Pancreas (tissue), 10 donors: ENCODE data around the gene RAD51B. TPM values are rescaled to one million over a fixed set of nuclear protein-coding genes. Genes with fewer than 3 reads are reported as not detected.

Experiments used
- ATAC-seq, 4 donors: fragments of 200-7000 bp; cut with Tn5 transposase; one replicate each; pipeline versions ENCODE4 v1.8.0 to v1.9.1; 2020; ENCODE audit warnings: mild to moderate bottlenecking in 4 of 4, moderate library complexity in 4 of 4
- DNase-seq, 6 donors: peaks; one replicate each; pipeline ENCODE4 v3.0.0-alpha.2; 2020
- FAIRE-seq: peaks from 2 replicates; lab custom pipeline; 2012; peaks lifted over from hg19 to GRCh38; lab: Jason Lieb, UNC
- H3K27ac ChIP-seq, 4 donors: fragments of 200-600 bp; sonication (generic); 1 replicate in 3 of 4; 2 replicates in 1 of 4; pipeline versions ENCODE4 v1.5.0 to v1.8.0; 2020
- H3K27me3 ChIP-seq, 4 donors: fragments of 200-600 bp; one replicate each; pipeline ENCODE4 v1.8.0; 2021
- H3K36me3 ChIP-seq, 3 donors: fragments of 200-600 bp; sonication (generic) in 1 of 3; one replicate each; pipeline versions ENCODE4 v1.5.0 to v1.8.0; 2020 to 2021
- H3K4me1 ChIP-seq, 3 donors: fragments of 200-600 bp; one replicate each; pipeline ENCODE4 v1.8.0; 2021
- H3K4me3 ChIP-seq, 4 donors: fragments of 200-600 bp; sonication (generic) in 2 of 4; one replicate each; pipeline versions ENCODE4 v1.5.0 to v1.8.0; 2020 to 2021
- H3K9me3 ChIP-seq, 4 donors: fragments of 200-600 bp; one replicate each; pipeline ENCODE4 v1.8.0; 2021
- WGBS, 2 donors: extraction: QIAGEN DNeasy Blood & Tissue Kit; methylation state at CpG; one replicate each; pipeline ENCODE4 v1.1.7; 2013; 5-methylcytosine and 5-hydroxymethylcytosine counted together
- intact Hi-C, 3 donors: fragments of 100-400 bp; cut with DNase I; formaldehyde crosslinking; loops; one replicate each; pipeline versions ENCODE4 v1.11.1 to v1.14.2; 2022
- polyA plus RNA-seq, 2 donors: library from polyadenylated mRNA; stranded (reverse); fragments of 200-250 nt; gene quantifications; one replicate each; pipeline ENCODE4 v1.2.3, GENCODE V29; 2013
- total RNA-seq, 6 donors: library from RNA; stranded (reverse); fragmentation: NEBNext Ultra II Directional in 4 of 6; extraction: Animal tissue kit (Norgen Biotek cat#: 25700) in 4 of 6; gene quantifications; one replicate each; pipeline versions ENCODE4 v1.2.1 to v1.2.4, GENCODE V29; 2021 to 2023
- TF ChIP-seq, protein P1 (sequence below), 4 donors: fragments of 200-600 bp; sonication (generic) in 3 of 4; IDR thresholded peaks; one replicate each; pipeline versions ENCODE4 v1.5.0 to v1.8.0; 2021; ENCODE audit warnings: antibody characterized with exemption in 4 of 4
- donor health status: healthy with polysubstance abuse.
- donor health status: DM: no; HTN: no; CAD: no; lungs with moderate emphysema.
- donor health status: DM: no; HTN: no; CAD: no.
- donor health status: control.
- donor health status: control.
- donor health status: Bipolar disorder and iron deficiency.
- donor health status: DM: yes; HTN: yes; CAD: no.
- donor health status: DM: no; HTN: no; CAD: no.
- donor health status: DM: no; HTN: no; CAD: no.
- donor health status: DM: yes; HTN: yes; CAD: no.

Gene RAD51B
- total and polyA plus RNA-seq, 8 donors: 1.1 to 17.3 (median 5.8) TPM

DNA sequence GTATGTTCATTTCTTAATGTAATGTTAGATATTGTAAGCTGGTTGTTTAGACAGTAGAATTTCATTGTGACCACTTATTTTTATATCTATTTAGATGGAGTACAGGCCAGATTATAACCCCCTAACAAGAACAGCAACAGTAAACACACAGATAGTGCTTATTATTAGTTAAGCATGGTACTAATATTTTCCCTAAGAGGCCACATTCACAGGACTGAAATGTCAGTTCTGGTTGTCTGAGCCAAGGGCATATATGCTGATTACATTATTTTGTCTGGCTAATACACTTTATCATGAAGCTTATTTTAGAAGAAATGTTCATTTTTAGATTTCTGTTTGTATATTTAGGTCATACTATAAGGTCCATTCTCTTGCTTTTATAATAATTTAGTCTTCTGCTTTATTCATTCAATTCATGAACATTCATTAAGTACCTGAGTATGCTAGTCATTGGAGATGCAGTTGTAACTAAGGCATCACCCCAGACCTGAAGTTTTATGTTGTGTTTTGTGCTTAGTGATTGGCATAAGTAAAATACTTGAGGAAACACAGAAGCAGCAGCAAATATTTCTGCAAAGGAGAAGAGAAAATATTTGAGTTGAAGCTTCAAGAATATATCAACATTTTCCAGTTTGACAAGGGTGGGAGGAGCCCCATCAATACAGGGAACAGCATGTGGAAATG, 413.7 kb downstream of the RAD51B start:
- DNase-seq (no peak), ATAC-seq (peak in 2 of 4 donors; percentile 1 to 2), FAIRE-seq (no peak)
- no peaks in the 10 kb centered on the region for H3K9me3 ChIP-seq
- no peak overlapping the region for H3K4me3 ChIP-seq
- no peaks in the 10 kb centered on the region for H3K36me3 ChIP-seq
- TF ChIP-seq, protein P1, sequence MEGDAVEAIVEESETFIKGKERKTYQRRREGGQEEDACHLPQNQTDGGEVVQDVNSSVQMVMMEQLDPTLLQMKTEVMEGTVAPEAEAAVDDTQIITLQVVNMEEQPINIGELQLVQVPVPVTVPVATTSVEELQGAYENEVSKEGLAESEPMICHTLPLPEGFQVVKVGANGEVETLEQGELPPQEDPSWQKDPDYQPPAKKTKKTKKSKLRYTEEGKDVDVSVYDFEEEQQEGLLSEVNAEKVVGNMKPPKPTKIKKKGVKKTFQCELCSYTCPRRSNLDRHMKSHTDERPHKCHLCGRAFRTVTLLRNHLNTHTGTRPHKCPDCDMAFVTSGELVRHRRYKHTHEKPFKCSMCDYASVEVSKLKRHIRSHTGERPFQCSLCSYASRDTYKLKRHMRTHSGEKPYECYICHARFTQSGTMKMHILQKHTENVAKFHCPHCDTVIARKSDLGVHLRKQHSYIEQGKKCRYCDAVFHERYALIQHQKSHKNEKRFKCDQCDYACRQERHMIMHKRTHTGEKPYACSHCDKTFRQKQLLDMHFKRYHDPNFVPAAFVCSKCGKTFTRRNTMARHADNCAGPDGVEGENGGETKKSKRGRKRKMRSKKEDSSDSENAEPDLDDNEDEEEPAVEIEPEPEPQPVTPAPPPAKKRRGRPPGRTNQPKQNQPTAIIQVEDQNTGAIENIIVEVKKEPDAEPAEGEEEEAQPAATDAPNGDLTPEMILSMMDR (IDR thresholded peaks at IDR 0.05): no peak
- H3K27me3 ChIP-seq: no peaks in the 10 kb centered on the region
- H3K4me1 ChIP-seq: peaks cover 40 to 56% (median 45%) of the 10 kb centered on the region in 3 donors
- H3K27ac ChIP-seq: peak overlapping the region; percentile 44 to 91 (median 66)
- intact Hi-C loops: no loop called here

DNA sequence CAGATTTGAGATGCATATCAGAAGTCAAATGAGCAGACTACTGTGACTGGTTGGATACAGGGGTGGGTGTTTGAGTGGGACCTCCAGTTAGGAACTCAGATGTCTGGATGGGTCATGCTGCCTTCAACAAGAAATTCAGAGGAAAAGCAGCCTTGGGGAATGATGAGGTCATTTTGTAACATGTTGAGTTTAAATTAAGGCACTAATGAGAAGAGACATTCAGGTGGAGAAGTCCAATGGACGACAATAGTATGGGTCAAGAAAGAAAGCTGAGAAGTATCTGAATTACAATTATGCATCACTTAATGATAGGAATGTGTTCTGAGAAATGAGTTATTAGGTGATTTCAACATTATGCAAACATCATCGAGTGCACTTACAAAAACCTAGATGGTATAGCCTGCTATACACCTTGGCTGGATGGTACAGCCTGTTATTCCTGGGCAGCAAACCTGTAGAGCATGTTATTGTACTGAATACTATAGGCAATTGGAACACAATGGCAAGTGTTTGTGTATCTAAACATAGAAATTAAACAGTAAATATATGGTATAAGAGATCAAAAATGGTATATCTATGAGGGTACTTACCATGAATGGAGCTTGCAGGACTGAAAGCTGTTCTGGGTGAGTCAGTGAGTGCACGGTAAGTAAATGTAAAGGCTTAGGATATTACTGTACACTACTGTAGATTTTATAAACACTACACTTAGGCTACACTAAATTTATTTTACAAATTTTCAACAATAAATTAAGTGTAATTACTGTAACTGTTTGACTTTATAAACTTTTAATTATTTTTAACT, 414.7 kb downstream of the RAD51B start:
- Histone ChIP-seq H3K36me3 (no peaks in the 10 kb centered on the region), H3K9me3 (no peaks in the 10 kb centered on the region), H3K27me3 (no peaks in the 10 kb centered on the region), H3K4me3 (no peak overlapping the region), H3K4me1 (peaks cover 40 to 59% (median 45%) of the 10 kb centered on the region in 3 donors), H3K27ac (peak overlapping the region; percentile 19 to 91 (median 66))
- FAIRE-seq (no peak), DNase-seq (no peak), ATAC-seq (no peak)
- intact Hi-C loops: no loop called here
- TF ChIP-seq, protein P1 (IDR thresholded peaks at IDR 0.05): no peak
- 75 to 83% methylated on average over 3 of the region's 3 CpGs for WGBS, 2 donors

DNA sequence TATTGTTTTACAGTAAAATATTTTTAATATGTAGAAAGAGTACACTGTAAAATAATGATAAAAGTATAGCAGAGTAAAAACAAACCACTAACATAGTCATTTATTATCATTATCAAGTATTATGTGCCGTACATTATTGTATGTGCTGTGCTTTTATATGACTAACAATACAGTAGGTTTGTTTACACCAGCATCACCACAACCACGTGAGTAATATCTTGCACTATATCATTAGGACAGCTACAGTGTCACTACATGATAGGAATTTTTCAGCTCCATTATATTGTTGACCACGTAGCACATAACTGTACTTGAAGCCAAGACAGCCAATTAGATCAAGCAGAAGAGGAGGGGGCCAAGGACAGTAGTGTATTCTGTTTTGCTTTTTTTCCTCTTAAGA, 415.4 kb downstream of the RAD51B start:
- DNase-seq: no peak
- ATAC-seq: no peak
- TF ChIP-seq, protein P1 (IDR thresholded peaks at IDR 0.05): no peak
- intact Hi-C loops: no loop called here
- H3K9me3 ChIP-seq: no peaks in the 10 kb centered on the region
- peaks cover 44 to 61% (median 47%) of the 10 kb centered on the region in 3 donors for H3K4me1 ChIP-seq
- H3K36me3 ChIP-seq: no peaks in the 10 kb centered on the region
- peak overlapping the region in 2 of 4 donors; percentile 83 to 91 for H3K27ac ChIP-seq
- H3K27me3 ChIP-seq: no peaks in the 10 kb centered on the region
- 79 to 84% methylated on average over 3 of the region's 3 CpGs for WGBS, 2 donors
- no peak for FAIRE-seq
- H3K4me3 ChIP-seq: no peak overlapping the region

DNA sequence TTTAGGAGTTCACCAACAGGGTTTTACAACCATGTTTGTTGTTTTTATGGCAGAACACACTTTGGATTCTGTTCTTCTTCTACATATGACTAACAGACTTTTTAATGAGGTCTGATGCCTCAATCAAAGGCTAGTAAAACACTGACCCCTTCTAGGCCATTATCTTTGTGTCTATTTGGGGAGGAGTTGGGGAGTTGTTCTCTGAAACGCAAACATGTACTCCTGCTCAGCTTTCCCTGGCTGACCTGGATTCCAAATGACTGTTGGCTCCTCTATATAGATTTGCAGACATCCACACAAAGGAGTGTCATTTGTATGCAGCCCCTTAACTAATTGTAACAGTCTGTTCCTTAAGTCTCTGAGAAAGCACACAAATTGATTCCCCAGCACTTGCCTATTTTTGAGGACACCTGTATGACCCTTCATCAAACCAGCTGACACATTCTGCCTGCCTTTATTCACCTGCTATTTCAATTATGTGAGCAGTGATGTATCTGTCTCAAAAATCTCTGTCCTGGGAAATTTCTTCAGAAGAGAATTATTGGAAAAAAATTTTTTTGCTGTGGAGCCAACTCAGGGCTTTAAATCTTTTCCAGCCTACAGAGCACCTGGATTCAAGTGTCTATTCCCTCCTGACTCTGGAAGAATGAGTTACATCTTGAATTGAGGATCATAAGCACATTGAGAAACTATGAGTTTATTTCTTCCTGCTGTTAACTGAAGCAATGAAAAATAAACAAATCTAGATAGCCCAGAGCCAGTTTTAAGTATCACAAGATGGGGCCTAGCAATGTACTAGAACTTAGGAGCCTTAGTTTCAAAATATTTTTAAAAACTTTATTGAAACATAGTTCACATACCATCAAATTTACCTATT, 417.2 kb downstream of the RAD51B start:
- FAIRE-seq (no peak), ATAC-seq (no peak)
- peak overlapping the region in 2 of 4 donors; percentile 42 to 50 for H3K27ac ChIP-seq

More for the DNA sequence above, 417.2 kb downstream of the RAD51B start:
- peaks cover 32 to 59% (median 44%) of the 10 kb centered on the region in 3 donors for H3K4me1 ChIP-seq
- H3K9me3 ChIP-seq: no peaks in the 10 kb centered on the region
- 40 to 50% methylated on average over 1 of the region's 1 CpG for WGBS, 2 donors
- H3K27me3 ChIP-seq: no peaks in the 10 kb centered on the region
- TF ChIP-seq, protein P1 (IDR thresholded peaks at IDR 0.05): no peak
- H3K36me3 ChIP-seq: no peaks in the 10 kb centered on the region
- H3K4me3 ChIP-seq: no peak overlapping the region
- DNase-seq: no peak
- intact Hi-C loops: no loop called here
